Activated T-helper 1 cell treated with anti-CD3 and anti-CD28 coated beads, Interleukin-2, amount 50 U/mL, for 16 hours (primary cell): ENCODE data around the gene TRABD2B.

Experiments
- DNase-seq, 2 donors: peaks; one replicate each; pipeline ENCODE4 v3.0.0-alpha.2; 2020; ENCODE audit warnings: low read depth in 1 of 2, low spot score in 1 of 2

The TRABD2B gene

DNA sequence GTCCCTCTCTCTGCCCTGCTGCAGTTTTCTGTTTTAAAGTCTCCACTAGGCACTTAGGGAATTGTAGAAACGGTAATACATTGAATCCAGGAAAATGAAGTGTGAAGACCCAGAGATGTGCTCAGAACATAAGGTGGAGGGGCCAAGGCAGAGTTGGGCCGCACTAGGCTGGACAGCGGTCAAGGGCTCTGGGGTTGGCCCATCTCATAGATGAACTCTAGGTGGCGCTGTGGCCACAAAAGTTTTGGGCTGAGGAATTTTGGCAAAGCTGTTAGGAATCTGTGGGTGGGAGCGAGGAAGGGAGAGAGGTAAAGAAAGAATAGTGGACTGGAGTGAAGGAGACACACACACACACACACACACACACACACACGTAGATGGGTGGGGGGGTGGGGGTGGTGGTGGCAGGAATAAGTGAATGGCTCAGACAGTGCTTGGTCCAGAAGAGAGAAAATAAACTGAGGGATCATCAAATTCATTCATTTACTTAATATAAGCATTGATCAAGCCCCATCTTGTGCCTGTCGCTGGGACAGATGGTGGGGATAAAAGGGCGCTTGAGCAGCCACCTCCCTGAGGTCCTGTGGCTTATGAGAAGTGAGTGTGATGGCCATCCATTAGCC, 258.5 kb downstream of the TRABD2B start:
- no peak for DNase-seq

DNA sequence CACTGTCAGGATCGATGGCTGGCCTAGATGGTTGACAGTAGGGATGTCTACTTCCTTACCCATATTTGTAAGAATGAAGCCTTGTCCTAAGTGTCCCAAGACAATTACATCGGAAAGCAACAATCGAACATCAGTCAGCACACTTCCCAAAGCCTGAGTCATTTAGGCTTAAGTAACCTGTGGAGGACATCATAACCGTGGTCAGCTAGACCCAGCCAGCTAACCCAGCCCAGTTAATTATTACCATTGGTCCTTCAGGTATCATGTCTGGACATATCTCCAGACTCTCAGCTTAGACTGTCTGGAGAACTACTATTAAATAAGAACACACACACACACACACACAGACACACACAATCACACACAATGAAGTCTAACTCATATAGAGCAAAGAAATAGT, 264.7 kb downstream of the TRABD2B start:
- DNase-seq = no peak

DNA sequence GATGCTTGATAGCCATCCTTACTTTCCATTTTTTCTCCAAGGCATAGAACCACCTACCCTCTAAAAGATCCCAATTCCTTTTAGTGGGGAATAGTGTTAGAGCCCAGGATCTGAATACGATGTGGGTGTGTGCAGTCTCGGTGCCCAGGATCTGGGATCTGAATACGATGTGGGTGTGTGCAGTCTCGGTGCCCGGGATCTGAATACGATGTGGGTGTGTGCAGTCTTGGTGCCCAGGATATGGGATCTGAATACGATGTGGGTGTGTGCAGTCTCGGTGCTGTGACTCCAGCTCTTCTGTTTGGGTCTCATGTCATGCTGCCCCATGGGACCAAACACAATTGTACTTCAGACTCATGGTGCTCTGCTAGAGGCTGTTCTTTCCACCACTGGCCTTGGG, 265.5 kb downstream of the TRABD2B start:
- no peak for DNase-seq

DNA sequence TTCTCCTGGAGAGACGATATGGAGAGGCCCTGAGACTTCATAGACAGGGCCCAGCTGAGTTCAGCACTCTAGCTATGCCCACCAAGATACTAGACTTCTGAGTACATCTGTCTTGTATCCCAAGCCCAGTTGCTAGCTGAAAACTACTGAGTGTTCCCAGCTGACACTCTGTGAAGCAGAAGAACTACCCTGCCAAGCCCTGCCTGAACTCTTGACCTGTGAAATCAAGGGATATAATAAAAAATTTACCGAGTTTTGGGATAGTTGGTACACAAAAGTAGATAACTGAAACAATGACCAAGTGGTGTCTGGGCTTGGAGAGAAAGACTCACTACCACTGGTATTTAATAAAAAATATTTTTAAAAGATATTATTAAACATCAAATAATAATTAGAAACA, 267.5 kb downstream of the TRABD2B start:
- DNase-seq = no peak

DNA sequence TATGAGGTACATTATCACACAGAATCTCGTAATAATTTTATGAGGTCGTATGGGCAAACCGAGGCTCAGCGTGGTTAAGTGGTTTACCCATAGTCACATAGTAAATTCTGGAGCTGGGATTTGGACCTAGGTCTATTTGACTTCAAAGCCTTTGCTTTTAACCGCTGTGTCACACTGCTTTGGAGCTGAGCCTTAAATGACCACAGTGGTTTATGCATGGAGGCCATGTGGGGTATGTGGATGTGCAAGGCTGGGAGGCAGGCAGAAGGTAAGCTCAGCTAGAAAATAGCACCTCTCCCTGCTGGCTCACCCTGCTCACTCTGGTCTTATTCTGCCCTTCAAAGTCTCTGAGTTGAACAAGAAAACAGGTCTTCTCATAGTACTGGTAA, 269.5 kb downstream of the TRABD2B start:
- no peak for DNase-seq

DNA sequence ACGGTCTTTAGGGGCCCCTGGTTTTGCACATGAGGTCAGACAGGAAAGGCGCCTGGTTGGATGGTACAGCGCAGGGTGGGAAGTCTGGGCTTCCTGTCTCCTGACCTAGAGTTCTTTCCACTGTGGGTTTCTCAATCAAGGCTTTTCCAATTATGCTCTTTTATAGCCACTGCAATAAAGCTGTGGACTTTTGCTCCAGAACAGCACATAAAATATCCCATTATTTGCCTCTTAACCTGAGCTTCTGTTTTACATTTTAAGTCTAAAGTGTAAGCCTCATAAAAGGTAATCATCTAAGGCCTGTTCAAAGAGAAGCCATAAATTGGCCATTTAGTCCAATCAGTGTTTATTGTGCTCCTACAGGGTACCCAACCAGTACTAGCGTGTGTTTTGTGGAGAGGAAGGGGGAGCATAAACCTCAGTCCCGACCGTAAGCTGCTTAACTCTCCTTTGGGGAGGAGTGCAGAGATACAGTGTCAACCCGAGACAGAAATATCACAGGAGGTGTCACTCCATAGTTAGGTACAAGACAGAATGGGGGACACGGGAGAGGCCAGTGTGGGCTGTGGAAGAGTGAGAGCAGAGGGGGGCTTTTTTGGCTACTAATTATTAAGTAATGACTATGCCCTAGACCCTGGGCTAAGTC, 270.0 kb downstream of the TRABD2B start:
- DNase-seq = no peak

DNA sequence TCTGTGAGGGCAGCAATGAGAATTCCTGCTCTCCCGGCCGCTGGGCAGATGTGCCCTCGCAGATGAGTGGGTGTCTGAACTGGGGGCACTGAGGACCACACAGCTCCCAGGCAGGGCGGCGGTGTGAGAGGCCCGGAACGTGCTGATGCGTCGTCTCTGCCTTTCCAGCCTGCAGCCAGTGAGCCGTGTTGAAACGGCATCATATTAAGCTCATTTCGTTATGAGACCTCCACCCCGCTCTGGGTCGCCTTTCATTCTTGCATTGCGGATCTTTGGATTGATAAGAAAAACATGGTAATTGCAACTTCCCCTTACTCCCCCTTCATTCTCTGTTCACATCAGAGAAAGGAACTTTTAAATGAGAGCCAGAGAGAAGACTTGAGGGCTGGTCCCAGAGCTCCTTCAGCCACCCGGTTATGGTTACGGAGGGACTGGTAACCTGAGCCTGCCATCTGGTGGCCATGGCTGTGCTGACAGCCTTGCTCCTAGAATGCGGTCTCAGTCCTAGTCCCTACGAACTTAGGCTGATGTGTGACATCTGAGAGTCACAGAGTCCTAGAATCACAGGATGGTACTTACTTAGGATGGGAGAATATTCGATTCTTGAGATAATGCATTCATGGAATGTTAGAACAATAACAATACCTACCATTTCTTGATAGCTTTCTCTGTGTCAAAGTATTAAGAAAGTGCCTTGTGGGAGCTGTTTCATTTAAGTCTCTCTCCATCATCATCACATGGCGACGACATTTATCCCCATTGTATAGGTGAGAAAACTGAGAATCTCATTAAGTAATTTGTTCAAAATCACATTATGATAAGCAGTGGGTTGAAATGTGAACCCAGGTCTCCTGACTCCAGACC, 271.0 kb downstream of the TRABD2B start:
- DNase-seq = peak in 1 of 2 donors; percentile 26

DNA sequence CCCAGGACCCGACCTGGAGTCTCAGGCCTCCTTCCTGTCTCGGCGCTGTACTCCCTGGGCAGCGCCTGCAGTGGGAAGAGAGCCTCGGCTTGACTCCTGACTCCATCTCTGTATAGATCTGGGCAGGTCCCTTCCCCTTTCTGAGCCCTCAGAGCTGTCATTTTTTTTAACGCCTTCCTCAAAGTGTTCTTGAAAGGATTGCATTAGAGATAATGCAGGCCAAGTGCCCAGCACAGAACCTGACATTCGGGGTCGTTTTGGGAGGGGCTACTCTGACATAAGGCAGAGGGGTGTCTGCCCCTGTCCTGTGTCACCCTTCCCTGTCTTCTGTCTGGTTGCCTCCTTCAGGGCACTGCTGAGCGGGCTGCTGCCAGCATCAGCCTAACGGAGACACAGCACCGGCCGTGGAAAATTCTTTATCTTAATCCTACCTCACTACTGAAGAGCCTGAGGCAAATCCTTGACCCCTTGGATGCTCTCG, 271.6 kb downstream of the TRABD2B start:
- DNase-seq = no peak

DNA sequence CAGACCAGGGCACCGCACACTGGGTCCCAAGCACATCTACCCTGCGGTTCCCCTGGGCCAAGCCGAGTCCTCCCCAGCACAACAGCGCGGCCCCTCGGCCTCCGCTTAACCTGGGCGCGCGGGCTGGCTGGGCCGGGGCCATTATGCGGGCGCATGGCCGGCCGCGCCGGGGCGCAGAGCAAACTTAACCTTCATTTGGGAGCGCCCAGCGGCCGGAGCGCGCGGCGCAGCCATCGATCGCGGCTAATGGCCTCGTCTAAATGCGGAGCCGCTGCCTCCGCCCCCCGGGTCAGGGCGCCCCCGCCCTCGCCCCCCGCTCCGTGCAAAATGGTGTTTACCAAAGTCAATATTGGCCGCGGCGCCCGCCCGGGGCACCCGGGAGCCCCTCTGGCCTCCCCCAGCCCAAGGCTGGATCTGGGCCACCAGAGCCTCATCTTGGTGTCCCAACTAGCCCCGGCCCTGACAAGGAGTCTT, 272.1 kb downstream of the TRABD2B start:
- no peak for DNase-seq

DNA sequence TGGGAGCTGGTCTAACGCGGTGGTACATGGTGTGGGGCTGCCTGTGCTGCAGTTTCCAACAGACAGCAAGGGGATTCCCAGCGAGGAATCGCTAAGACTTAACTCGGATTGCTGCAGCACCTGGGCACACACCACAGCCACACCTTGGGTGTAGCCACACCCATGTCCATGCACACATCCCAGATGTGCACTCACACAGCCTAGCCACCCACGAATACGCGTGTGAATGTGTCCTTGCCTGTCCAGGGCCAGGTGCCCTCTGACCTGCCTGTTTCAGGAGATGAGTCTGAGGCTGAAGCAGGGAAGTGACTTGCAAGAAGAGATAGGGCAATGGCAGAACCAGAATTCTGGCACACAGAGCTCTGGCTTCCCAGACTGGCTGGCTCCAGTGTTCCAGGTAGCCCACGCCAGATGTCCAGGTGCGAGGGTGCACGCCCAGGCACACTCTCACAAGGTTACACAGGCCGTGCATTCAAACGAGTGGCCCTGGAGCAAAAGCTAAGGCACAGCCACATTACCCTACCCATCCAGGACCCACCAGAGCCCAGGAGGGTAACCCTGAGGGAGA, 272.7 kb downstream of the TRABD2B start:
- no peak for DNase-seq

DNA sequence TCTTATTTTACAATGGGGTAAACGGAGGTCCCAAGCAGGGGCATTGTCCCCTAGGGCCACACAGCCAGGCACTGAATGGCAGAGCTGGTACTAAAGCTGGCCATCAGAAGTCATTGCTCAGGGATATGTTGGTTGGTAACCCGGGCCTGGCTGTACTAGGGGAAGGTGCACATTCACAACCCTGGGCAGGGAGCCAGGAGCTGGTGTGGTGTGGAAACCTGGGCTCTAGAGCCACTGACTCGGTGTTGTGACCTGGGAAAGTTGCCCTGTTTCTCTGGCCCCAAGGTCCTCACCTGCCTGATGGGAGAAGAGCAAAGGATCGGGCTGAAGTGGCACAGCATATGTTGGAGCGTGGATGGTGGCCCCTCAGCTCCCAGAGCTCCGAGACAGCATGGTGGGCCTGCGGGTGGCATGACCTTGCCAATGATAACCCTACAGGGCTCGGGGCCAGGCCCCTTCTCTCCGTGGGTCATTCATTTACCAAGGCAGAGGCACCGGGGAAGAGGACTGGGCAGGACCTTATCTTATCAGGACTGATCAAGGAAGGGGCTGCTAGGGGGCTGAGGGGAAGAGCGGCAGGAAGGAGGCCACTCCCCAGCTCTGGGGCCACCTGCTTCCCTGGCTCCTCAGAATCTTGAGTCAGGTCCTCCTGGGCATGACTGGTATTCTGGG, 274.1 kb downstream of the TRABD2B start:
- DNase-seq = no peak

DNA sequence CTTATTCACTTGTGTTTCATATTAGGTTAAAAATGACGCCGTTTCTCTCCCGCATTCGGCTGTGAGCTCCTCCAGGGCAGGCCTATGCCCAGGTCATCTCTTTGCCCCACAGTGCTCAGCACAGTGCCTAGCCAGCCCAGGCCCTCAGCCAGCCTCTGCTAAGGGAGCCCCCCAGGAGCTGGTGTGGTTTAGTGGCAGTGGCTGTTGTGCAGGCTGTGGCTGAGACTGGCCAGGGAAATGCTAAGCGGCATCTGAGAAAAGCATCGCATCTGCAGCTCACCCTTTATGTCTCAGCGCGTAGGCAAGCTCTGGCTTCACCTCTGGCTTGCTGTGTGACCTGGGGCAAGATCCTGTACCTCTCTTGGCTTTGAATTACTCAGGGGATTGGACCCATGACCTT, 275.1 kb downstream of the TRABD2B start:
- no peak for DNase-seq

DNA sequence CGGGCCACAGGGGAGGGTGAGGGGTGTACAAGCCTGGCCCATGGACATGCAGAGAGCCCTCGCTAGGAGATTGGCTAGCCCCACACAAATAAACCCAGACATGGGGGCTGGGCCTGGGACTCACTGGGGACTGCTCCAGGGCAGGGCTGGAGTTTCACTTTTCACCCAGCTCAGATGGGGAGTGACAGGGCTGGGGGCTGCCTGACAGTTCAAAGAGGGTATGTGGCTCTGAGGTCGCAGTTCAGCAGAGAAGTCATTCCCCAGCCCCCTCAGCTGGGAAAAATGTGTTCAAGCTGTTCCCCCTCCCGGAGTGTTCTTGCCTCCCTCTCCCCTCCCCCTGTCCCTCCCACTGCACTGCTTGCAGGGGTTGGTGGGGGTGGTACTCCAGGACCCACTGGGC, 277.1 kb downstream of the TRABD2B start:
- DNase-seq = no peak

DNA sequence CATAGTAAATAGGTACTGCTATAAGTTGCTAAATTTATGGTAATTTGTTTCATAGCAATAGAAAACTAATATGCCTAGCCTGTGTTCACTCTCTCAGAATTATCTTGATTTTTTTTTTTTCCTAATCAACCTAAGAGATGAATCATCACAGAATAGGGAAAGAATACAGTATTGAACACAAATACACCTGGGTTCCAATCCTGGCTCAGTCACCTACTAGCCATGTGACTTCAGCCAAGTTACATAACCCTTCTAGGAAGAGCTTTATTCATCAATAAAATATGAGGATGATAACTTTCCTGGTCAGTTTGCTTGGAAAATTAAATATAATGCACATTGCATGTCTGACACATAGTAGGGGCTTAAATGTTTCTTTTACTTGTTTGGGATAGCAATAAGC, 279.8 kb downstream of the TRABD2B start:
- no peak for DNase-seq

DNA sequence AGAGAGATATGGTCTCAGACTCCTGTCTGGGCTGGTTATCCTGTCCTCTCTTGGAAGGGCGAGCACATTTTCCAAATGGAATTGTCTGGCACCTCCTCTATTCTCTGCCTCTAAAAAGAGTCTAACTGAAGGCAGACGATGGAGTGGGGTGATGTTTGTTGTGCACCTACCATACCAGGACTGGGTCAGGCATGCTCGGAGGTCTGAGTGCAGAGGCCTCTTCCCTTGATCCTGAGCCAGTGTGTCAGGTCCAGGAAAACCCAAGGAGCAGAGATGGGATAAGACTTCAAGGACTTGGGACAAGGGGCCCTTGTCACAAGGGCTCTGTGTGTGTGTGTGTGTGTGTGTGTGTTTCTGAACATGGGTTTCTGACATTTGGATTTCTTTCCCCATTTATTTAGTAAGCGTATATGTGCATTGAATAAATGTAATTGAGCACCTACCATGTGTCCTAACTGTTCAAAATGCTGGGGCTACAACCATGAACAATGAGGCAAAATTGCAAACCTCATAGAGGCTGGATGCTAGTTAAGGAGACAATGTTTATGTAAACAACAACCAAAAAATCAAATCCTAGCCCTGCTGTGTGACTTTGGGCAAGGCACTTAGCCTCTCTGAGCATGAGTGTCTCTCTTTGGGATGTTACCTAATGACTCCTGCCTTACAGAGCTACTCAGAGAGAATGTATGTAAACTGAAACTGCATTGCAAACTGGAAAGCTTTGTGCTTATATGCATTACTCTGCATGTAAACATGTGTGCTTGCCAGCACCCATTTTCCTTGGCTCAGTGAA, 283.0 kb downstream of the TRABD2B start:
- no peak for DNase-seq

DNA sequence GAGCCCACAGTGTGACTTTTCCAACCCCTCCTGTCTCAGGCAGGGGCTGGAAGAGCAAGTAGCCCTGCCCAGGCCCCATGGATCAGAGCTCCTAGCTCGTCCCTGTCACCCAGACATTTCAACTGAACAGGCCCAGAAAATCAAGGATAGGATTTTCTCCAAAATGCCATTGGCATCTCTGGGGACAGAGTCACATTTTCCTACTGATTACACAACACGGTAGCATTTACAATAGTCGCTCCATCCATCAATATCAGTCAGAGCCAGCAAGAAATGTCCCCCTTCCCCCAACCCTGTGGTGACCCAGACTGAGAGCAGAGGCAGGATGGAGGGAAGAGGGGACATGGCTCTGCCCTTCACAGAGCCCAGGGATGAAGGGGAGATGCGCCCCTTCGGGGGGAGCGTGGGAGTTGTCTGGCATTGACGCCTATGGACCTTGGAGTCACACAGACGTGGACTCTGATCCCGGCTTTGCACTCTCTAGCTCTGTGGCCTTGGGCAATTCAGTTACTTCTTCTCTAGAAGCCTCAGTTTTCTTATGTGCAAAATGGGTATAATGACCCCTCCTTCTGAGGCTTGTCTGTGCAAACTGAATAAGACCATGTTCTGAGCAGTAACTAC, 283.7 kb downstream of the TRABD2B start:
- DNase-seq = no peak

DNA sequence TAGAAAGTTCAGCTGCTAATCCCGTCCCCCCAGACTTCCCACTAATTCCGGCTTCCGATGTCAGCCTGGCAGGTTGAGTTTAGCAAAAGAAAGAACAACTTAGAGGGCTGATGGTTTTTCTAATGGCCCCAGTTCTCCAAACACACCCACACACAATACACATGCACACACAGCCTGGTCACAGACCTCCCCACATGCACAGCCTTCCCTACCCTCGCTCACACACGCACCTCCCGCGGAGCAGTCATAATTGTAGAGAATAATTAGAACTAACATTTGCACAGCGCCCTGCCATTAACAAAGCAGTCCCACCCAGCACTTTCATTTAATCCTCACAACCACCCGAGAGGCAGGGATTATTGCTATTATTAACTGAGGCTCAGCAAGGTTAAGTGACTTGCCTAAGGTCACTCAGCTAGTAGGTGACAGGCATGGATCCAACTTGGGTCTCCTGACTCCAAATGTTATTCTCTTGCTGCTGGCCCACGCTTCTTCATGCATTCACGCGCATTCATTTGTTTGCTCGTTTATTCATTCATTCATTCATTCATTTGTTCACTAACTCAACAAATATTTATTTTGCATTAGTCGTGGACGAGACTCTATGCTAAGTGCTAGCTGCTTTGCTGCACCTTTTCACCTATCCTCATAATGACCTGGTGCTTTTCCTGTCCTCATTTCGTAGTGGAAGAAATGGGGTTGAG, 284.4 kb downstream of the TRABD2B start:
- no peak for DNase-seq

DNA sequence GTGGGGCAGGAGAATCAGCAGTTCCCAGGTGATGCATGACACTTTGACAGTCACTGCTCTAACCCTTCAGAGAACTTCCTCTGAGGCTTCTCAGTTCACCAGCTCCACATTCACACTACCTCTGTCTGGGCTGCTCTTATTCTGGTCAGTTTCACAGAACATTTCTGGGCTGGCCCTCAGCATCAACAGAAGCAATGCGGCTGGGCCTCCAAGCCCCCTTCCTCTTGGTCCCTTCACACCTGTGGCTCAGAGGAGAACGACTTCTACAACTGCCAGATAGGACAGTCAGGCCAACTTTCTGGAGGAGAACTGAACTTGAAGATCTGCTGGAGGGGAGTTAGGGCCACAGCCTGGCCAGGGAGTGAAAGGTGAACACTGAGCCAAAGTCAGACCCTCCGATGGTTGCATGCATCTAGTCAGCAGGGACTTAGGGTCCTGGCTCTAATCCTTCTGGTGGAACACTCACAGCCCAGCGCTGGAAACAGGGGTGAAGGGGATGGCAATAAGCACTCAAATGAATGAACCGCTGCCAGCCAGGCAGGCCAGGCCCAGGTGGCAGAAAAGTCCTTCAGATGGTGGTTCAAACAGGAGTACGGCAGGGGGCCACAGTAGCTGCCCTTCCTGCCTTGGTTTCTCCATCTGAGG, 285.2 kb downstream of the TRABD2B start:
- DNase-seq = no peak
